Suppressor macrophage treated with lipopolysaccharide for 4 hours (primary cell): ENCODE results near the gene RBM24.
"Not testable (repeated sequence)": the region's sequence is repeated elsewhere in the genome, so short reads cannot be mapped to it uniquely, and the experiment has no call there.

Source experiments
- DNase-seq: peaks from one replicate; pipeline ENCODE4 v3.0.0-alpha.2; 2020

The RBM24 gene

DNA sequence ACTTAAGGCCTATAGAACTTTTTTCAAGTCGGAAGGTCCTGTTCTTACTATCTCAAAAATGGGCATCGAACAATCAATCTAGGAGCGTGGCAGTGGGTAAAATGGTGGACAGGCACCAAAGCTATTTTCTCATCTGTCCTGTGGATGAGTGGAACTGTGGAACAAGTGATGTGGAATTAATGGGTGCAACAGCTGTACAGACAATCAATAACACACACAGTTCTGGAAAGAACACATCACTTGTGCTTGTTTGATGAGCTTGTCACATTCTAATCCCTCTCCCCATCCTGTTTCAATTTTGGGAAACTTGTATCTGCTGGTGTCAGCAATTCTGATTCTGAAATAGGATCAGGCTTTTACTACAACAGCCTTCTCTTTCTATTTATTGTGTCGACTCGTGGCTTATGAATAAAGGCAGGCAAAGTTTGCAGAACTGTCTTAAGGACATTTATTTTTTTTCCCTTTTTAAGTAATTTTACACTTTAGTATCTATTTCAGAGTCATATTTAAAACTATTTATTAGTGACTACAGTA, 11.5 kb downstream of the RBM24 start:
- DNase-seq: no peak

DNA sequence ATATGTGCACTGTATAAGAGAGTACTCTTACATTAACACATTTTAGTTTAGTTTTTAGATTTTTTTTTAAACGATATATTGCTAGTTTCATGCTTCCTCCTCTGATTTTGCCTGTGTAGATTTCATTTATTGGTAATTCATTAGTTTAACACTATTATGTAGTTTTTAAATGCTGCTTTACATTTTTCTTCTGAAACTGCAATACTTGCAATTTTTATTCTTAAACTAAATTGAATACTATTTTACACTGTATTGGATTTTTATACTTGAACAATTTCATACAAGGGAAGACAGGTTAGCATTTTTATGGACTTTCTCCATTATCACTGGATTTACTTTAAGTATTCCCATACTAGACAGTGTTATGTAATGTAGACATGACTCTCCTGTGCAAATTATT, 12.2 kb downstream of the RBM24 start:
- DNase-seq: no peak

DNA sequence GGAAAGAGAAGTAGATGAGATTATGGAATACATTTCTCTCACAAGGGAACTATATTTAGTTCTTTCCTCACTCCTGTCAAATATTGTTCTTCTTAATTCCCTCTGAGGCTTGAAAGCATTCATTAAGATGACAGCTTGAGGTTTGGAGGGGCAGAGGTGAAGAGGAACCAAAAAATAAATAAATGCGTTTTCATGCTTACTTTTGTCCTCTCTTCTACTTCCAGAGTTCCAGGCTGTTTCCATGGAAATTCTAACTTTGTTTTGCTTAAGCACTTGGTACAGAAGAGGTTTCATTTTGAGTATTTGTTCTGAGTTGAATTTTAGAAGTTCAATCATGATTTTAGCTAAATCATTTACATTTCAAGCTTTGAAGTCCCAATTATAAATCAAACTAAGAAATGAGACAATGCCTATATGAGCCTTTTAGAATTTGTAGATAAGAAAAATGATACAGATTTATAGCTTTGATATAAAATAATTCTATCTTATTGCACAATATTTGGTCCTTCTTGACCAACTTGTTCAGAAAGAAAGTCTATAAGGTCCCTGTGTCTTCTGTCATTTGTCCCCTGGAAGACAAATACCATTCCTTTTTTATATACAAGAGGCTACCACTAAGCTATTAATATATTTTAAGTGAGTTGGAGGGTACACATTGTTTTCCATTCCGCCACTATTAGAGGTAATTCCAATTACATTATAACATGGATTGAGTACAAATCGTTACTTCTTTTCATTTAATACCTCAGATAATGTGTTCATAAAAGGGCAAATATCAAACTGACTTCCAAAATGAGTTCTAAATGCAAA, 16.3 kb downstream of the RBM24 start:
- DNase-seq: no peak

DNA sequence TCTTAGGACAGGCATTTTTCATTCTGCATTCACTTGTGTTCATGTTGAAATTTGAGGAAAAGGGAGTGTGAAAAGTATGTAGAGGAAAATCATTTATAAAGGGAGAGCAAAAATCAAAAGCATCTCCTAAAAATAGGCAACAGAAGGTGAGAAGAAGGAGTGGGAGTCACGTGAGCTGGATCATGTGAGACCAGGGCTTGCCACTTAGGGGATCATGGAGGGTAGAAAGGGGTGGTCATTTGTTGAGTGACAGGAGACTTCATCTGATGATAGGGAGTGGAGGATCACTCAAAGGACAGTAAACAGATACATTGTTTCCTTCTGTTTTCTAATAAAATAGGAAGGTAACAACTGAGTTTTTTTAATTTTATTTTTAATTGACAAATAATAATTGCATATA, 17.1 kb downstream of the RBM24 start:
- DNase-seq: no peak

DNA sequence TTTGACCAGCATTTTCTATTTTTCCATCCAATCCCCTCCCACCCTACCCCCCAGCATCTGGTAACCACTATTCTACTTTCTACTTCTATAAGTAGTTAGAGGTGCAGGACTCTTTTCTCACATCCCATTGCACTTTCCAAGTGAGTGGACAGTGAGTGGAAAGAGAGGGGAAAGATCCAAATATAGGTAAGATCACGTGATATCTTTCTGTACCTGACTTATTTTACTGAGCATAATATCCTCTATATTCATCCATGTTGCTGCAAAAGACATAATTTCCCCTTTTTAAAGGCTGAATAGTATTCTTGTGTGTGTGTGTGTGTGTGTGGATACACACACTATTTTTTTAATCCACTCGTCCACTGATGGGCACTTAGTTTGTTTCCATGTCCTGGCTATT, 18.1 kb downstream of the RBM24 start:
- DNase-seq: no peak

DNA sequence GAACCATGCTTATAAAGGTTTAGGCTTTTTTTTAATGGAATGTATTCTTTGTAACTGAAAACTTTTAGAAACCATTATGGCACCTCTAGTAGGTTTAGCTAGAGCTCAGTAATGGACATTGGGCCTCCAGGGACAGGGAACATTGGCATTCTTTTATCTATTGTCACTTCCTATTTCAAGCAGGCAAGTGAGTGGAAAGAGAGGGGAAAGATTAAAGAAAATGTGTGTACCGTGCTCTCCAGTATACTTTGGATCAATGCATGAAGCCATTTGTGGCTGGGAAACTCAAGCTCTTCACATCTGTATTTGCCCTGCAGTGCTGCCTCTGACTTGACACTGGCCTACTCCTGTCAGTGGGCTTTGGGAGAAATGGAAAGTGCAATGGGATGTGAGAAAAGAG, 18.6 kb downstream of the RBM24 start:
- DNase-seq: no peak

DNA sequence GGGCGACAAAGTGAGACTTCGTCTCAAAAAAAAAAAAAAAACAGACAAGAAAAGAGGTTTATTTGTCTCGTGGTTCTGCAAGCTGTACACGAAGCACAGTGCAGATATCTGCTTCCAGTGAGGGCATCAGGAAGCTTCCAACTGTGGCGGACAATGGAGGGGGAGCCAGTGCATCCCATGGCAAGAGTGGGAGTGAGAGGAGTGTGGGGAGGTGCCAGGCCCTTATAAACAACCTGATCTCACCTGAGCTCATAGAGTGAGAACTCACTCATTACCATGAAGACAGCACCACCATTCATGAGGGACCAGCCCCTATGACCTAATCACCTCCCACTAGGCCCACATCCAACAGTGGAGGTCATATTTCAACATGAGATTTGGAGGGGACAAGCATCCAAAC, 19.5 kb downstream of the RBM24 start:
- DNase-seq: no peak

DNA sequence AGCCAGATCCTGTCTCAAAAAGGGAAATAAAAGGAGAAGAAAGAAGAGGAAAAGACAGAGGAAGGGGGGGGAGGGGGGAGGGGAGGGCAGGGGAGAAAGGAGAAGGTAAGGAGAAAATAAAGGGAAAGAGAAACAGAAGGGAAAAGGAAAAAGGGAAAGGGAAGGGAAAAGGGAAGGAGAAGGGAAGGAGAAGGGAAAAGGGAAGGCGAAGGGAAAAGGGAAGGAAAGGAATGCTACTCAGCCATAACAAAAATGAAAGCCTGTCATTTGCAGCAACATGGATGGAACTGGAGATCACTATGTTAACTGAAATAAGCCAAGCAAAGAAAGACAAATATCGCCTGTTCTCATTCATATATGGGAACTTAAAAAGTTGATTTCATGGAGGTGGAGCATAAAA, 22.3 kb downstream of the RBM24 start:
- DNase-seq: no peak

DNA sequence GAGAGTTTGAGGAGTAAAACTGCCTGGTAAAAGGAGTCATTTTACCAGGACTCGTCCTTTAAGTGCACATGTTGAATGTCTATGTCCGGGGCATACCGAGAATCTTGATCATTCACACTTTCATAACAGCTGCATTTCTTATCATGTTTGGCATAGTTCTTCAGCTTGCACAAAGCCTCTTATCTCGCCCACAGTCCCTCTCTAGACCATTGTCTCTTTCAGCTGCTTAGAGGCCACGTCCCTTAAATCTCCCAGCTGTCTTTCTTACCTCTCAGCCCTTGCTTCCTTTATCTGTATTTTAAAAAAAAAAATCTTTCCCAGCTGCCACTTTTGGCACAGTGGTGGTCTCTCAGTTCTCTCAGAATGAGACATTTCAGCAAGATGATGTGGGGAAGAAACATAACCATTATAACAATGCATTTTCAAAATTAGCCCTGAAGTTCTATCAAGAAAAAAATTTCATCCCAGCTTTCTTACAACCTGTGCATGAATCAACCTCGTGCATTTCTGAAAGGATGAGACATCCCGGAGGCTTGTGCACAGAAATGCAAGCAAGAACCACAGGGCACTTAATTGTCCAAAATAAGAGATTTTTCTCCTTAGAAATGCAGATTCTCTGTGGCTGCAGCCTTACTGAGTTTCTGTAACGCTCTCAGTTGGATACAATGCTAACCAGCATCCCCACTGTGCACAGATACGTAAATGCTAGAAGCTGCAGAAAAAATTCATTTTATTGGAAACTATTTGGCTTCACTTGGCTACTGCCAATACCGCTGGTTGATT, 24.2 kb downstream of the RBM24 start:
- DNase-seq: no peak

DNA sequence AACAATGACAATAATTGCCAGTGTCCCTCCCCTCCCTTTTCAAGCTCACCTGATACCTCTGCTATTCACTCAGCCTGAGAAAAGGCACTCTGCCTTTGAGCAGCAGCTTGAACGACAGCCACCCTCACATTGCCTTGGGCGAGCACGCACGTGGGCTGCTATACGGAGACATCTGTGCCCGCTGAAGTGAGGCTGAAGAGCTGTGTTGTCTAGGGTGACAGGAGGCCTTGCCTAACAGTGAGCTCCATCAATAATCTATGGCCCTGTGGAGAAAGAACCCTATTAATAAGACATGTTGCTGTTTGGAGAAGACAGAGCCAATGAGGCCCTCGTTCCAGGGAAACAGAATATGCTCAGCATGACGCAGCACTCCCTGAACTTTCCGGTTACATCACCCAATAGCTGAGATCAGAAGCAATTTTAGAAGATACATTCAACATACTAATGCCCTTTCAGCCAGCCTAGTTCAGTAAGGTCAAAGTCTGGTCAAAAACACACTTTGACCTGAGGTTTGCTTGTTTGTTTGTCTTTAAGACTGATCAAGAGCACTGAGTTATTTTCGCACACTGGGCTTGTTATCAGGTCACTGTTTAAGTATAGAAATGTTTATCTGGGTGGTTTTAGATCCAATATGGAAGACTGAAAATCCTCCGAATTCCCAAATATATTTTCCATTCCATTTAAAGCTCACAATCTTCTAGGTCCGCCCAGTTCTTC, 30.6 kb downstream of the RBM24 start:
- DNase-seq: peak; percentile 1

DNA sequence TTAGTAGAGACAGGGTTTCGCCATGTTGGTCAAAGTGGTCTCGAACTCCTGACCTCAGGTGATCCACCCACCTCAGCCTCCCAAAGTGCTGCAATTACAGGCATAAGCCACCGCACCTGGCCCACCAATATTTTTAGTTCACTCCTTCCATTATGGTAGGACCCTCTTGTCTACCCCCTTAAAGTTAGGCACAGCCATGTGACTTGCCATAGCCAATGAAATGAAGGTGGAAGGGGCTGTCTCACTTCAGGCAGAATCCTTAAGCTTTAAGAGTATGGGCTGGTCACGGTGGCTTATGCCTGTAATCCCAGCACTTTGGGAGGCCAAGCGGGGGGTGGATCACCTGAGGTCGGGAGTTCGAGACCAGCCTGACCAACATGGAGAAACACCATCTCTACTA, 32.1 kb downstream of the RBM24 start:
- DNase-seq: not testable (repeated sequence)

DNA sequence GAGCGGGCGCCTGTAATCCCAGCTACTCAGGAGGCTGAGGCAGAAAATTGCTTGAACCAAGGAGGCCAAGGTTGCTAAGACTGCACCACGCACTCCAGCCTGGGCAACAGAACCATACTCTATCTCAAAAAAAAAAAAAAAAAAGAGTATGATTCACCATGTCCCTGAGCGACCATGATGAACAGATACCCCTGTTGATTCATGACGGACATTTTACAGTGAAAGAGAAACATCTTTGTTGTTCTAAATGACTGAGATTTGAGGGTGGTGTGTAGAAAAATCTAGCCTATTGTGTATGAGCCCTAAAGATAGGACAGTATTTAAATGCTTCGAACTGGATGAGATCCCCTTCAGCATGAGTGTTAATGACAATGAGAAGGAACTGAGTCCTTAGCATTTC, 32.8 kb downstream of the RBM24 start:
- DNase-seq: no peak

DNA sequence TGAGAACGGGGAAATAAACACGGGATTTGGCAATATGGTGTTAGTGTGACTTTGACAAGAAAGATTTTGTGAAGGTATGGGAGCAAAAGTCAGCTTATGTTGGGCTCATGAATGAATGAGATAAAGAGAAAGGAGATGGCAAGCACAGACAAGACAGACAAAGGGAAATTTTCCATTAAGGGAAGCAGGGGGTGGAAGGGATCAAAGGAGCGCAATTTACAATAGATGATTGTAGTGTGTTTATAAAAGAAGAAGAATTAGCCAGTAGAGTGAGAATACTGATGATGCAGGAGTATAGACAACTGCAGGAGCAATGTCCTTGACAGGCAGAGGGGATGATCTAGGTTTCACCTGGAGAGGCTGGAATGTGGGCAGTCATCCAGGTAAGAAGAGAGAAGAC, 34.1 kb downstream of the RBM24 start:
- no peak for DNase-seq

DNA sequence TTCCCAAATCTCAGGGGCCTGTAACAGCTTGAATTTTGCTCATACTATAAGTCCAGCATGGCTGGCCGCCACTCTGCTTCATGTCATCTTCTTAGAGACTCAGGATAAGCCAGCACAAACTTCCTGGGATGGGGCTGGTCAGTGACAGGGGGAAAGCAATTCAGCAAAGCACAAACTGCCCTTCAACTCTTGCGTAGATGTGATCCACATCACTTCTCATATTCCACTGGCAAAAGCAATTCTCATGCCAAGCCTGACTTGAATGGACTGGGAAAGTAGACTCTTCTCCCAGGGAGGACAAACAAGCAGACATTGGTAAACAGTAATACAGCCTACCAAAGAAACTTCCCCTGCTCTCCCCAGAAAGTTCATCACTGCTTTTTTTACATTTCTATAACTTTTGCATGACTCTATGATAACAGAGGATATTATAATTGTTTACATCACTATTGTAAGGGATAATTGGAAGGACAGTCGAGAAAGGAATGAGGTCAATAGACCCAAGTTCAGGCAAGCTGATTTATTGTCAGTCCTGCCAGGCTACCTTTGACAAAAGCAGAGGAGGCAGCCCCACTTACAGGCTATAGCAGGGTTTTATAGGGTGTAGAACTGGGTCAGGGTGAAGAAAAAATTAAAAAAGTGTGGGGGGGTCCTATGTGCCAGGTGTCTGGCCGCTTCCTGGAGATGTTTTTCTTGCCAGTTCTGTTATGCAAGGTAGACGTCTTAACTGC, 37.4 kb downstream of the RBM24 start:
- DNase-seq: no peak

DNA sequence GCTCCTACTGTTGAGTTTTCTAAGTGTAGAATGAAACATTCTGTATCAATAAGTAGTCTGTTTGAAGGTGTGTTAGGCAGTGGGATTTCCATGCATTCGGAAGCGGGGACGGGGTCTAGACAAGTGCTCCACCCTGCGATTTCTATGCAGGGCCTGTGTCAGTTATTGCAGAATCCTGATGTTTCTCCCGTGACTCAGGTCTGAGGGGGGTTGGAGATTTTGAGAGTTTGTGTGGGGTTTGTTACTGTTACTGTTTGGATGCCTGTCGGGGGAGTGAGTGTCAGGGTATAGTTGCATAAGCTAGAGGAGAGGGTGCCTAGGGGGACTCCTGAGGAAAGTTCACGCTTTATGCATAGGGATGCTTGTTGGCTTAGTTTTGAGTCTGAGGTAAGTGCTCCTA, 39.1 kb downstream of the RBM24 start:
- DNase-seq: not testable (repeated sequence)

DNA sequence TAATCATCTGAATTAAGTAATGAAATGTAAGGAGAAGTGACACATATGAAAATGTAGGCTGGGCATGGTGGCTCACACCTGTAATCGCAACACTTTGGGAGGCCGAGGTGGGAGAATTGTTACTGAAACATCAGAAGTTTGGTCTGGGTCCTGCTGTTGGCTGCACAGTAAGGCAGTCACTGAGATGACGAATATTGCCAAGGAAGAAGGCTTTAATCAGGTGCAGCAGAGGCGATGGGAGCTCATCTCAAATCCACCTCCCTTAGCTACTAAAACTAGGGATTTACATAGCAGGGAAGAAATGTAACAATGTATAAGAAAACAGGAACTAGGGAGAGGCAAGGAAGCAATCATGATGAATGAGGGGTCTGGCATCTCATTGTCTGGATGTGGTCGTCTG, 50.1 kb downstream of the RBM24 start:
- no peak for DNase-seq

DNA sequence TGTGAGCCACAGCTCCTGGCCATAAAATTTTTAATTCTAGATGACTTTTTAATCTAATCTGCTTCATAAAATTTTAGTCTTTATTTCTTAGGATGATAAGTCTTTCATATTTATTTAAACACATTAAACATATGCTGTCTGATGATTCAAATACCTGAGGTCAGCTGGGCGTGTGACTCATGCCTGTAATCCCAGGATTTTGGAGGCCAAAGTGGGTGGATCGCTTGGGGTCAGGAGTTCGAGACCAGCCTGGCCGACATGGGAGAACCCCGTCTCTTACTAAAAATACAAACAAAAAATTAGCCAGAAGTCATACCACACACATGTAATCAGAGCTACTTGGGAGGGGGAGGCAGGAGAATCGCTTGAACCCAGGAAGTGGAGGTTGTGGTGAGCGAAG, 53.1 kb downstream of the RBM24 start:
- DNase-seq: no peak

DNA sequence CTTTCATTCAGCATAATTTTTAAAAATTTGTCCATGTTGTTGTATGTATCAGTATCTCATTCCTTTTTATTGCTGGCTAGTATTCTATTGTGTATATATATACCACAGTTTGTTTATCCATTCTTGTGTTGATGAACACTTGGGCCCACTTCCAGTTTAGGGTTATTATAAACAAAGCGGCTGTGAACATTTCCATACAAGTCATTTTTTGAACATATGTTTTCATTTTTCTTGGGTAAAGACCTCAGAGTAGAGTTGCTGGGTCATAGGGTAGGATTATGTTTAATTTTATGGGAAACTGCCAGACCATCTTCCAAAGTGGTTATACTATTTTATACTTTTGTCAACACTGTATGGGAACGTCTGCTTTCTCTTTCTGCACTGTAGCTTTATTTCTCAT, 55.3 kb downstream of the RBM24 start:
- DNase-seq: no peak

DNA sequence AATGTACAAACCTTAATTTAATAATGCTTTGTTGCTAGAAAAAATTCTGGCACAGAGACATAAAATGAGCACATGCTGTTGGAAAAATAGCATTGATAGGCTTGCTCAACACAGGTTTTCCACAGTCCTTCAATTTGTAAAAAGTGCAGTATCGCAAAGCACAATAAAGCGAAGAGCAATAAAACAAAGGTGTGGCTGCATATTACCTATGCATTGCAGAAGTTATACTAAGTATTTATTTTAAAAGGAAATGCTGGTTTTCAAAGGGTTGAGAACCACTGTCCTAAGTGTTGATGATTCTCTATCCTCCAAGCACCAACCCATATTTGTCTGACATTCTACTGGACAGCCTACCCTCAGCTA, 58.1 kb downstream of the RBM24 start:
- DNase-seq: no peak

DNA sequence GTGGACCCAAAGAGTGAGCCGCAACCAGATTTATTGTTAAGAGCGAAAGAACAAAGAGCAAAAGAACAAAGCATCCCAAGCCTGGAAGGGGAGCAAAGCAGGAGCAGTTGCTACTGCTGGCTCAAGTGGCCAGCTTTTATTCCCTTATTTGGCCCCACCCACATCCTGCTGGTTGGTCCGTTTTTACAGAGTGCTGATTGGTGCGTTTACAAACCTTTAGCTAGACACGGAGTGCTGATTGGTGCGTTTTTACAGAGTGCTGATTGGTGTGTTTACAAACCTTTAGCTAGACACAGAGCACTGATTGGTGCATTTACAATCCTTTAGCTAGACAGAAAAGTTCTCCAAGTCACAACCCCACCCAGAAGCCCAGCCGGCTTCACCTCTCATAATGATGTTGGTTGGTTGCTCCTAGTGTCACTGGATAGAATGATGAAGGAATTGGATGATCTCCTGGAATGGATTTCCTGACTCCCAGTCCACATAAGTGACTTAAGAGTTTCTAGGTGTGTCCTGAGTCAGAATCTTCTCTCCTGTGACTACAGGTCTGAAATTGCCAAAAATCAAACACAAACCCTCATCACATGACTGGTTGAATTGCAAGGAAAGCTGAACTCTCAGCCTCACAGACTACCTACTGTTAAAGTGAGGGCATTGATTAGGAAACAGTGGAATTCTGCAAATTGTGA, 60.1 kb downstream of the RBM24 start:
- DNase-seq: no peak

DNA sequence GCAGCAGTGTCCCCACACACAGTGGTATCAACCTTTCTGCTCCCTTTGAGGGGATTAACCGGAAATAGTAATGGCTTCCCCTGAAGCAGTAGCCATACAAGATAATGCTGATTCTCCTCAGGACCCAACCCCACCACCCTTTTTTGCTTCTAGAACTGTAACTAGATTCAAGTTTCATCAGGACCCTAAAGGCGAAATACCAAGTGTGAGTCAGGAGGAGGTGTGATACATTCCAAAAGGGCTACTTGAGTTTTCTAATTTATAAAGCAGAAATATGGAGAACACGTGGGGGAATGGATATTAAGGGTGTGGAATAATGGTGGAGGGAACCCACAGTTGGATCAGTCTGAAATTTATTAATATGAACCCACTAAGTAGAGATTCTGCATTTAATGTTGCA, 60.7 kb downstream of the RBM24 start:
- no peak for DNase-seq

DNA sequence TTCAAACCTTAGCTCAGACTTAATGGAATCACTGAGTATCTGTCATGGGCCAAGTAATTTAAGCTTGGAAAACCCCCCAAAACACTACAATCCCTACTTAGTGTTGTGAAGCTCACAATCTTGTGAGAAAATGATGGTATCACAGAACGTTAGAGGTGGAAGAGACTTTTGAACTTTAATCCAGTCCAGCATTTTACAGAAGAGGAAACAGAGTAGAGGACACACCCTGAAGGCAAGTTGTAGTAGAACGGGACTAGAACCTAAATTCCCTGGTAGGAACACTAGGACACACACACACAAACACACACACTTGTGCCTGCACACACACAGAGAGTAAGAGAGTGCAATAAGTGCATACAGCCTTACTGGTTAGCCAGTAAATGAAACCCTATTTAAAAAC, 62.1 kb downstream of the RBM24 start:
- no peak for DNase-seq
